Measurements from ENCODE around the gene NFATC3. TPM values are rescaled to one million over a fixed set of nuclear protein-coding genes. Genes with fewer than 3 reads are reported as not detected.

NFATC3 gene
- total RNA-seq, 1 experiment from 2014 or later, result 33.0 TPM

- Histone ChIP-seq H3K27me3 (ENCODE audit: insufficient read depth, low read length) (no peaks in the 10 kb centered on the region), H3K4me1 (ENCODE audit: insufficient read depth, low read length) (no peaks in the 10 kb centered on the region), H3K4me2 (ENCODE audit: insufficient read depth, insufficient read length, low read length) (no peak overlapping the region), H2BK15ac (ENCODE audit: low read depth, low read length) (no peak overlapping the region), H2BK5ac (ENCODE audit: insufficient read length, low read length) (no peak overlapping the region), H2BK12ac (ENCODE audit: insufficient read length, low read depth, low read length) (no peak overlapping the region), H3K9me3 (ENCODE audit: control insufficient read depth, low read depth, low read length) (no peaks in the 10 kb centered on the region), H2AK5ac (ENCODE audit: insufficient read length, low read length) (no peak overlapping the region), H2BK20ac (ENCODE audit: low read depth, low read length, poor library complexity, severe bottlenecking) (no peak overlapping the region), H3K27ac (ENCODE audit: insufficient read length, low read depth, low read length) (no peak overlapping the region), H2AFZ (ENCODE audit: low read length) (no peak overlapping the region), H3K4ac (ENCODE audit: low read depth, low read length) (no peak overlapping the region), H3K9ac (ENCODE audit: extremely low read depth, insufficient read length, low read length) (no peak overlapping the region), H4K20me1 (ENCODE audit: control insufficient read depth, insufficient read depth, insufficient read length) (no peaks in the 10 kb centered on the region), H4K91ac (ENCODE audit: insufficient read length, low read depth, low read length) (no peak overlapping the region), H4K5ac (ENCODE audit: insufficient read length, low read depth, low read length) (no peak overlapping the region), H4K8ac (replicated peaks; ENCODE audit: insufficient read length, low read depth, low read length) (no peak overlapping the region), H3K23ac (ENCODE audit: insufficient read length, low read depth, low read length) (no peak overlapping the region), H3K79me2 (ENCODE audit: insufficient read depth, low read length) (no peaks in the 10 kb centered on the region), H3T11ph (ENCODE audit: low read length) (no peak overlapping the region), H3K56ac (ENCODE audit: insufficient read length, low read depth, low read length) (no peak overlapping the region), H3K23me2 (ENCODE audit: insufficient read length, low read depth, low read length, poor library complexity, severe bottlenecking) (no peaks in the 10 kb centered on the region), H3K14ac (ENCODE audit: insufficient read depth, low read length) (no peak overlapping the region), H2BK120ac (ENCODE audit: low read depth, low read length, poor library complexity, severe bottlenecking) (no peak overlapping the region), H3K79me1 (ENCODE audit: insufficient read depth, low read depth, low read length, poor library complexity, severe bottlenecking) (no peaks in the 10 kb centered on the region), H3K18ac (ENCODE audit: insufficient read length, low read depth, low read length) (no peak overlapping the region)
- Mint-ChIP-seq H3K9me3 (no peaks in the 10 kb centered on the region), H3K4me3 (no peak overlapping the region), H3K27ac (peak overlapping the region in 1 of 3 experiments; percentile 85; a peak in 2 of 7 replicates), H3K36me3 (ENCODE audit: insufficient read depth in 1 of 3, low read depth in 3 of 3) (peaks cover 0 to 2% (median 0%) of the 10 kb centered on the region in 3 experiments; a peak in 2 of 7 replicates), H3K4me1 (no peaks in the 10 kb centered on the region), H3K27me3 (ENCODE audit: low read depth) (no peaks in the 10 kb centered on the region)
- TF ChIP-seq CTCF (conservative IDR thresholded peaks at IDR 0.05), result no peak
- no peak for DNase-seq
Observed at GRCh38 chr16:68202091-68202519, 116.9 kb downstream of the NFATC3 start.
